K562 (cell line): ENCODE measurements around the gene DNASE1L1. TPM values are rescaled to one million over a fixed set of nuclear protein-coding genes. Genes with fewer than 3 reads are reported as not detected.
A peak's percentile ranks its signal among the peaks of the same experiment; 100 is the strongest.

Source experiments
- ARID2 ChIP-seq: fragments of 450-650 bp; IDR thresholded peaks from 2 replicates; pipeline ENCODE4 v1.6.1; 2017; ENCODE audit warnings: antibody characterized with exemption, mild to moderate bottlenecking
- BRD4 ChIP-seq: fragments of 200-600 bp; sonication (generic); IDR thresholded peaks from 2 replicates; pipeline ENCODE4 v1.6.1; 2017; ENCODE audit warnings: inconsistent platforms
- CLOCK ChIP-seq: fragments of 250-450 bp; sonication (Bioruptor Pico); IDR thresholded peaks from 2 replicates; pipeline ENCODE4 v1.4.0; 2020; ENCODE audit warnings: mild to moderate bottlenecking, moderate library complexity, borderline replicate concordance
- GABPB2 ChIP-seq: fragments of 250-450 bp; sonication (Bioruptor Pico); conservative IDR thresholded peaks from 2 replicates; pipeline ENCODE4 v1.5.1; 2021; ENCODE audit warnings: mild to moderate bottlenecking
- GATAD2B ChIP-seq: fragments of 450-650 bp; IDR thresholded peaks from 2 replicates; pipeline ENCODE4 v1.6.1; 2017; ENCODE audit warnings: mild to moderate bottlenecking, borderline replicate concordance
- IRF1 ChIP-seq: sonication (generic); formaldehyde crosslinking; IDR thresholded peaks from 2 replicates; pipeline ENCODE4 v1.8.0; 2022; ENCODE audit warnings: missing genetic modification reagents, mild to moderate bottlenecking, borderline replicate concordance
- KAT2B ChIP-seq: IDR thresholded peaks from one replicate; pipeline ENCODE4 v1.6.1; 2012; ENCODE audit warnings: low read depth, mild to moderate bottlenecking, control low read depth, inconsistent platforms, low read length, moderate library complexity
- KDM4B ChIP-seq, 2 experiments: fragments of 450-650 bp in 1 of 2; sonication (generic) in 1 of 2; IDR thresholded peaks; 2 replicates each; pipeline ENCODE4 v1.6.1; 2016 to 2017; ENCODE audit warnings: borderline replicate concordance in 2 of 2, antibody characterized with exemption in 1 of 2, low read depth in 1 of 2, mild to moderate bottlenecking in 1 of 2
- MEF2D ChIP-seq: conservative IDR thresholded peaks from 2 replicates; pipeline ENCODE4 v1.6.1; 2016; ENCODE audit warnings: low read depth, missing genetic modification characterization, missing compliant biosample characterization
- MEIS2 ChIP-seq: fragments of 450-650 bp; IDR thresholded peaks from 2 replicates; pipeline ENCODE4 v1.6.1; 2014; ENCODE audit warnings: mild to moderate bottlenecking; ENCODE audit not compliant: partially characterized antibody
- NCOA1 ChIP-seq: fragments of 450-650 bp; IDR thresholded peaks from 2 replicates; pipeline ENCODE4 v1.6.1; 2016; ENCODE audit warnings: low read depth
- NONO ChIP-seq, 2 experiments: fragments of 200-400 bp in 1 of 2; fragments of 450-650 bp in 1 of 2; formaldehyde crosslinking in 1 of 2; IDR thresholded peaks; 2 replicates each; pipeline ENCODE4 v1.6.1; 2017; ENCODE audit warnings: low read depth in 2 of 2, mild to moderate bottlenecking in 2 of 2, moderate library complexity in 2 of 2, low read length in 1 of 2
- NR4A1 ChIP-seq, 2 experiments: fragments of 250-450 bp in 1 of 2; fragments of 450-650 bp in 1 of 2; sonication (Bioruptor Pico) in 1 of 2; IDR thresholded peaks; 2 replicates each; pipeline versions ENCODE4 v1.4.0 to v1.6.1; 2016 to 2020; ENCODE audit warnings: mild to moderate bottlenecking in 2 of 2, missing compliant biosample characterization in 1 of 2, missing genetic modification characterization in 1 of 2, moderate library complexity in 1 of 2
- PCBP1 ChIP-seq: fragments of 200-400 bp; formaldehyde crosslinking; IDR thresholded peaks from 2 replicates; pipeline ENCODE4 v1.6.1; 2018; ENCODE audit warnings: mild to moderate bottlenecking, low read depth, low read length; ENCODE audit not compliant: poor library complexity, severe bottlenecking
- SMAD2 ChIP-seq: fragments of 150-350 bp; IDR thresholded peaks from 2 replicates; pipeline ENCODE4 v1.6.1; 2014; ENCODE audit warnings: low read depth, mild to moderate bottlenecking, low read length
- SMAD4 ChIP-seq: fragments of 250-450 bp; sonication (Bioruptor Pico); conservative IDR thresholded peaks from 2 replicates; pipeline ENCODE4 v1.8.0; 2021; ENCODE audit warnings: inconsistent platforms, mild to moderate bottlenecking, moderate library complexity
- STAG1 ChIP-seq: sonication (generic); formaldehyde crosslinking; IDR thresholded peaks from 2 replicates; pipeline ENCODE4 v1.5.0; 2020; ENCODE audit warnings: missing genetic modification reagents, borderline replicate concordance
- TARDBP ChIP-seq: fragments of 450-650 bp; IDR thresholded peaks from 2 replicates; pipeline ENCODE4 v1.6.1; 2016
- XRCC4 ChIP-seq: IDR thresholded peaks from one replicate; pipeline ENCODE4 v1.6.1; 2011; ENCODE audit not compliant: insufficient read depth, insufficient read length; ENCODE audit errors: extremely low read depth
- ZFP36 ChIP-seq: fragments of 150-350 bp; IDR thresholded peaks from 2 replicates; pipeline ENCODE4 v1.6.1; 2018; ENCODE audit warnings: low read length, low read depth; ENCODE audit not compliant: partially characterized antibody
- ZNF354B ChIP-seq: fragments of 250-450 bp; sonication (Bioruptor Pico); IDR thresholded peaks from 2 replicates; pipeline ENCODE4 v1.4.0; 2020
- ZNF408 ChIP-seq: fragments of 250-450 bp; sonication (Bioruptor Pico); IDR thresholded peaks from 2 replicates; pipeline ENCODE4 v1.4.0; 2020; ENCODE audit warnings: low read depth, mild to moderate bottlenecking, moderate library complexity
- ZNF778 ChIP-seq: fragments of 450-650 bp; formaldehyde crosslinking; IDR thresholded peaks from 2 replicates; pipeline ENCODE4 v1.4.0; 2020; ENCODE audit warnings: mild to moderate bottlenecking, moderate library complexity
- polyA plus RNA-seq, 8 experiments: library from polyadenylated mRNA; depleted of rRNA in 4 of 8; stranded (reverse) in 5 of 8; unstranded in 3 of 8; fragments of >200 nt; fragmentation: Nextera tagmentation in 2 of 8; fragmentation: Illumina TruSeq in 1 of 8; extraction: Ambion mirVana in 2 of 8; extraction: Trizol in 1 of 8; gene quantifications; 2 replicates each; pipeline versions ENCODE4 v1.2.1 to v1.2.3, GENCODE V29; 2011 to 2014; ENCODE audit warnings: inconsistent platforms in 1 of 8, missing spikeins in 1 of 8
- total RNA-seq, 7 experiments: library from RNA; depleted of rRNA in 6 of 7; stranded (reverse); fragments of >200 nt in 6 of 7; fragmentation: Illumina TruSeq in 2 of 7; extraction: Trizol in 2 of 7; gene quantifications; 2 replicates each; pipeline versions ENCODE4 v1.2.1 to v1.2.3, GENCODE V29; 2011 to 2021; ENCODE audit warnings: low replicate concordance in 1 of 7
- TF ChIP-seq, protein P1 (sequence below): conservative IDR thresholded peaks from 2 replicates; pipeline ENCODE4 v1.6.1; 2011; ENCODE audit warnings: low read depth, mild to moderate bottlenecking, low read length; ENCODE audit not compliant: control insufficient read depth

DNASE1L1 gene
- total and polyA plus RNA-seq, 9 of the 15 experiments (the other 6 are each of a cell fraction or from before 2014, with no cell fraction given): 0.73 to 12.6 (median 7.9) TPM

GRCh38 chrX:154378799-154379568, 30.1 kb downstream of the DNASE1L1 start, which contains the start of gene EMD (continued):
- TF ChIP-seq NONO (IDR thresholded peaks at IDR 0.05; ENCODE audit: low read depth in 2 of 2, low read length in 1 of 2) (peak in 1 of 2 experiments; percentile 61; a peak in 1 of 4 replicates), NCOA1 (peak; percentile 90; the same call in 1 of the 2 replicates), GATAD2B (no peak; the same call in 1 of the 2 replicates), CLOCK (no peak), XRCC4 (no peak), KAT2B (no peak), ZNF354B (no peak), SMAD2 (no peak), TARDBP (peak; percentile 98), MEF2D (no peak), ZFP36 (no peak), MEIS2 (peak; percentile 68), KDM4B (IDR thresholded peaks at IDR 0.05; ENCODE audit: borderline replicate concordance in 2 of 2, low read depth in 1 of 2) (no peak), GABPB2 (CRISPR knock-in tag) (no peak), SMAD4 (CRISPR knock-in tag) (peak; percentile 62), ZNF408 (CRISPR knock-in tag) (no peak), ARID2 (no peak), NR4A1 (CRISPR knock-in tag; IDR thresholded peaks at IDR 0.05) (no peak), NR4A1 (tag; IDR thresholded peaks at IDR 0.05) (no peak), IRF1 (CRISPR knock-in tag) (no peak), ZNF778 (CRISPR knock-in tag) (no peak), PCBP1 (peak; percentile 8), BRD4 (peak; percentile 86; the same call in 1 of the 2 replicates), STAG1 (CRISPR knock-in tag) (no peak)
- TF ChIP-seq, protein P1, sequence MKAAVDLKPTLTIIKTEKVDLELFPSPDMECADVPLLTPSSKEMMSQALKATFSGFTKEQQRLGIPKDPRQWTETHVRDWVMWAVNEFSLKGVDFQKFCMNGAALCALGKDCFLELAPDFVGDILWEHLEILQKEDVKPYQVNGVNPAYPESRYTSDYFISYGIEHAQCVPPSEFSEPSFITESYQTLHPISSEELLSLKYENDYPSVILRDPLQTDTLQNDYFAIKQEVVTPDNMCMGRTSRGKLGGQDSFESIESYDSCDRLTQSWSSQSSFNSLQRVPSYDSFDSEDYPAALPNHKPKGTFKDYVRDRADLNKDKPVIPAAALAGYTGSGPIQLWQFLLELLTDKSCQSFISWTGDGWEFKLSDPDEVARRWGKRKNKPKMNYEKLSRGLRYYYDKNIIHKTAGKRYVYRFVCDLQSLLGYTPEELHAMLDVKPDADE: no peak
